HepG2 (cell line): ENCODE data around the gene SNX15. TPM values are rescaled to one million over a fixed set of nuclear protein-coding genes. Genes with fewer than 3 reads are reported as not detected.

Experiments used
- ARNT2 ChIP-seq: sonication (generic); formaldehyde crosslinking; IDR thresholded peaks from 2 replicates; pipeline ENCODE4 v1.8.0; 2022; ENCODE audit warnings: mild to moderate bottlenecking, low read depth, missing genetic modification reagents, moderate library complexity
- CENPX ChIP-seq: sonication (generic); formaldehyde crosslinking; IDR thresholded peaks from 2 replicates; pipeline ENCODE4 v1.9.0; 2021; ENCODE audit warnings: mild to moderate bottlenecking, missing genetic modification reagents, moderate library complexity
- FOSL2 ChIP-seq: sonication (generic); formaldehyde crosslinking; IDR thresholded peaks from 2 replicates; pipeline ENCODE4 v1.4.0; 2020; ENCODE audit warnings: missing genetic modification reagents
- GABPA ChIP-seq, 2 experiments: IDR thresholded peaks; 2 replicates each; pipeline ENCODE4 v1.6.1; 2011 to 2016; ENCODE audit warnings: low read depth in 2 of 2, low read length in 1 of 2, missing biosample characterization in 1 of 2, missing genetic modification characterization in 1 of 2
- GTF3A ChIP-seq: sonication (generic); formaldehyde crosslinking; conservative IDR thresholded peaks from 2 replicates; pipeline ENCODE4 v1.4.0; 2020; ENCODE audit warnings: mild to moderate bottlenecking, missing genetic modification reagents
- MBD4 ChIP-seq: IDR thresholded peaks from 2 replicates; pipeline ENCODE4 v1.6.1; 2012; ENCODE audit warnings: low read length, inconsistent platforms, borderline replicate concordance
- MLX ChIP-seq: IDR thresholded peaks from 2 replicates; pipeline ENCODE4 v1.6.1; 2016
- NAIF1 ChIP-seq: sonication (generic); formaldehyde crosslinking; IDR thresholded peaks from 2 replicates; pipeline ENCODE4 v1.5.0; 2020; ENCODE audit warnings: mild to moderate bottlenecking, missing genetic modification reagents, borderline replicate concordance
- NFRKB ChIP-seq: fragments of 450-650 bp; IDR thresholded peaks from 2 replicates; pipeline ENCODE4 v1.6.1; 2017
- PTBP1 ChIP-seq: fragments of 200-400 bp; formaldehyde crosslinking; IDR thresholded peaks from 2 replicates; pipeline ENCODE4 v1.6.1; 2018; ENCODE audit warnings: low read length, low read depth; ENCODE audit not compliant: poor library complexity, severe bottlenecking
- SALL1 ChIP-seq: sonication (generic); formaldehyde crosslinking; IDR thresholded peaks from 2 replicates; pipeline ENCODE4 v1.8.0; 2022; ENCODE audit warnings: mild to moderate bottlenecking, missing genetic modification reagents
- SIX4 ChIP-seq: sonication (generic); formaldehyde crosslinking; IDR thresholded peaks from 2 replicates; pipeline ENCODE4 v1.4.0; 2020; ENCODE audit warnings: missing genetic modification reagents
- SP140L ChIP-seq: sonication (generic); formaldehyde crosslinking; IDR thresholded peaks from 2 replicates; pipeline ENCODE4 v1.4.0; 2020; ENCODE audit warnings: missing genetic modification reagents, borderline replicate concordance
- TARDBP ChIP-seq: sonication (generic); formaldehyde crosslinking; IDR thresholded peaks from 2 replicates; pipeline ENCODE4 v1.8.0; 2022; ENCODE audit warnings: mild to moderate bottlenecking, missing genetic modification reagents
- ZBTB44 ChIP-seq: sonication (generic); formaldehyde crosslinking; IDR thresholded peaks from 2 replicates; pipeline ENCODE4 v1.4.0; 2020; ENCODE audit warnings: missing genetic modification reagents
- ZIK1 ChIP-seq: sonication (generic); formaldehyde crosslinking; IDR thresholded peaks from 2 replicates; pipeline ENCODE4 v1.5.0; 2020; ENCODE audit warnings: mild to moderate bottlenecking, low read depth, missing genetic modification reagents, borderline replicate concordance
- ZNF160 ChIP-seq: sonication (generic); formaldehyde crosslinking; IDR thresholded peaks from 2 replicates; pipeline ENCODE4 v1.8.0; 2022; ENCODE audit warnings: mild to moderate bottlenecking, inconsistent platforms, missing genetic modification reagents
- ZNF205 ChIP-seq: IDR thresholded peaks from 2 replicates; pipeline ENCODE4 v1.6.1; 2018; ENCODE audit warnings: missing biosample characterization, missing genetic modification reagents
- ZNF329 ChIP-seq: sonication (generic); formaldehyde crosslinking; IDR thresholded peaks from 2 replicates; pipeline ENCODE4 v1.9.0; 2021; ENCODE audit warnings: low read depth, mild to moderate bottlenecking, missing genetic modification reagents
- ZNF367 ChIP-seq: sonication (generic); formaldehyde crosslinking; IDR thresholded peaks from 2 replicates; pipeline ENCODE4 v1.4.0; 2020; ENCODE audit warnings: missing genetic modification reagents, borderline replicate concordance
- ZNF616 ChIP-seq: sonication (generic); formaldehyde crosslinking; IDR thresholded peaks from 2 replicates; pipeline ENCODE4 v1.5.0; 2020; ENCODE audit warnings: low read depth, mild to moderate bottlenecking, missing genetic modification reagents
- ZNF790 ChIP-seq: sonication (generic); formaldehyde crosslinking; IDR thresholded peaks from 2 replicates; pipeline ENCODE4 v1.8.0; 2022; ENCODE audit warnings: missing genetic modification reagents, mild to moderate bottlenecking, borderline replicate concordance
- ZNF83 ChIP-seq: sonication (generic); formaldehyde crosslinking; IDR thresholded peaks from 2 replicates; pipeline ENCODE4 v1.4.0; 2020; ENCODE audit warnings: missing genetic modification reagents, mild to moderate bottlenecking, borderline replicate concordance
- ZSCAN20 ChIP-seq: sonication (generic); formaldehyde crosslinking; IDR thresholded peaks from 2 replicates; pipeline ENCODE4 v1.4.0; 2020; ENCODE audit warnings: missing genetic modification reagents, mild to moderate bottlenecking, borderline replicate concordance
- polyA plus RNA-seq, 8 experiments: library from polyadenylated mRNA; depleted of rRNA in 3 of 8; stranded (reverse) in 7 of 8; unstranded in 1 of 8; fragments of >200 nt; fragmentation: Illumina TruSeq in 4 of 8; extraction: Trizol in 4 of 8; gene quantifications; 2 replicates each; pipeline versions ENCODE4 v1.2.1 to v1.2.3, GENCODE V29; 2011 to 2016; ENCODE audit warnings: low read depth in 4 of 8, missing spikeins in 1 of 8, mixed read lengths in 1 of 8; ENCODE audit not compliant: insufficient read depth in 1 of 8
- total RNA-seq, 5 experiments: library from RNA; depleted of rRNA; stranded (reverse); fragments of >200 nt; fragmentation: Illumina TruSeq; extraction: Trizol; gene quantifications; 2 replicates each; pipeline ENCODE4 v1.2.3, GENCODE V29; 2016; ENCODE audit warnings: low read depth in 1 of 5
- TF ChIP-seq, protein P1 (sequence below): sonication (generic); formaldehyde crosslinking; IDR thresholded peaks from 2 replicates; pipeline ENCODE4 v1.4.0; 2020; ENCODE audit warnings: missing genetic modification reagents
- TF ChIP-seq, protein P2 (sequence below): IDR thresholded peaks from 2 replicates; pipeline ENCODE4 v1.6.1; 2012; ENCODE audit warnings: inconsistent platforms

SNX15 gene
- total and polyA plus RNA-seq, 2 of the 13 experiments (the other 11 are each of a cell fraction or from before 2014, with no cell fraction given): 19.1 to 22.6 TPM

DNA sequence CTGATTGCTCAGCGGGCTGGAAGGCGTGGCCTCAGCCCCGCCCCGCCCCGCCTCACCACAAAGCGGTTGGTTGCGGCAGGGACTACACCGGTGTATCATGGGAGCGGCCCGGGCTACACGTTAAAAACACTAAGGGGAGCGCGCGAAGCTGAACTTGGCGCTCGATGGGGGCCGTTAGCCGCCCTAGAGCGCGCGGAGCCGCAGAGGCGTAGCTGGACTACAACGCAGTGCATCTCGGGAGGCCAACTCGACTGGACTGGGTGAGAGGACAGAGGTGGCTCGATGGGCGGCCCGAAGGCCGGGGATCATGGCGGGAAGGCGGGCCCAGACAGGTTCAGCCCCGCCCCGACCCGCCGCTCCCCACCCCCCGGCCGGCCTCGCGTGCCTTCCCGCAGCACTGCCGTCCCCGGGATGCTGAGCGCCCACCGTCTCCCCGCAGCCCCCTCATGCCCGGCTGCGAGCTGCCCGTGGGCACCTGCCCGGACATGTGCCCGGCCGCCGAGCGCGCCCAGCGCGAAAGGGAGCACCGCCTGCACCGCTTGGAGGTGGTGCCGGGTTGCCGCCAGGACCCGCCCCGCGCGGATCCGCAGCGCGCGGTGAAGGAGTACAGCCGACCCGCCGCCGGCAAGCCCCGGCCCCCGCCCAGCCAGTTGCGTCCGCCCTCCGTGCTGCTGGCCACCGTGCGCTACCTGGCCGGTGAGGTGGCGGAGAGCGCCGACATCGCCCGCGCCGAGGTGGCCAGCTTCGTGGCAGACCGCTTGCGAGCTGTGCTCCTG, 13.8 kb downstream of the SNX15 start, which contains the start of gene SAC3D1 (continued):
- TF ChIP-seq ZBTB44: 0 out of 2 replicates have a peak, but pooled peaks have one; percentile 27
- TF ChIP-seq MLX (CRISPR knock-in tag): no peak
- TF ChIP-seq ZNF367 (CRISPR knock-in tag): no peak; the same call in 1 of the 2 replicates
- TF ChIP-seq ZNF790 (CRISPR knock-in tag): no peak; the same call in 1 of the 2 replicates
- no peak for TF ChIP-seq GABPA (IDR thresholded peaks at IDR 0.05; ENCODE audit: low read depth, low read length)
- TF ChIP-seq GABPA (CRISPR knock-in tag; IDR thresholded peaks at IDR 0.05; ENCODE audit: low read depth): 0 out of 2 replicates have a peak, but pooled peaks have one; percentile 40
- no peak for TF ChIP-seq SIX4
- peak; percentile 53 for TF ChIP-seq PTBP1
- TF ChIP-seq ZNF616 (CRISPR knock-in tag): no peak; the same call in 1 of the 2 replicates
- peak; percentile 100 for TF ChIP-seq ZNF205 (CRISPR knock-in tag)
- TF ChIP-seq, protein P1, sequence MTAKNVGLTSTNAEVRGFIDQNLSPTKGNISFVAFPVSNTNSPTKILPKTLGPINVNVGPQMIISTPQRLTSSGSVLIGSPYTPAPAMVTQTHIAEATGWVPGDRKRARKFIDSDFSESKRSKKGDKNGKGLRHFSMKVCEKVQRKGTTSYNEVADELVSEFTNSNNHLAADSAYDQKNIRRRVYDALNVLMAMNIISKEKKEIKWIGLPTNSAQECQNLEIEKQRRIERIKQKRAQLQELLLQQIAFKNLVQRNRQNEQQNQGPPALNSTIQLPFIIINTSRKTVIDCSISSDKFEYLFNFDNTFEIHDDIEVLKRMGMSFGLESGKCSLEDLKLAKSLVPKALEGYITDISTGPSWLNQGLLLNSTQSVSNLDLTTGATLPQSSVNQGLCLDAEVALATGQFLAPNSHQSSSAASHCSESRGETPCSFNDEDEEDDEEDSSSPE: peak; percentile 98
- TF ChIP-seq CENPX (CRISPR knock-in tag): no peak
- no peak for TF ChIP-seq GTF3A (CRISPR knock-in tag)
- TF ChIP-seq SALL1: peak; percentile 30; the same call in 1 of the 2 replicates
- TF ChIP-seq NFRKB: no peak
- TF ChIP-seq TARDBP (CRISPR knock-in tag): peak; percentile 50; the same call in 1 of the 2 replicates
- TF ChIP-seq ARNT2 (CRISPR knock-in tag): peak; percentile 17; the same call in 1 of the 2 replicates
- TF ChIP-seq ZNF160 (CRISPR knock-in tag): no peak
- no peak for TF ChIP-seq MBD4
- TF ChIP-seq NAIF1 (CRISPR knock-in tag): no peak
- no peak for TF ChIP-seq SP140L (CRISPR knock-in tag)
- no peak for TF ChIP-seq ZNF83
- TF ChIP-seq, protein P2, sequence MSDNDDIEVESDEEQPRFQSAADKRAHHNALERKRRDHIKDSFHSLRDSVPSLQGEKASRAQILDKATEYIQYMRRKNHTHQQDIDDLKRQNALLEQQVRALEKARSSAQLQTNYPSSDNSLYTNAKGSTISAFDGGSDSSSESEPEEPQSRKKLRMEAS: peak; percentile 83
- peak; percentile 64; the same call in 1 of the 2 replicates for TF ChIP-seq ZIK1 (CRISPR knock-in tag)
- TF ChIP-seq FOSL2 (CRISPR knock-in tag): peak; percentile 42; the same call in 1 of the 2 replicates
- TF ChIP-seq ZSCAN20 (CRISPR knock-in tag): no peak
- 0 out of 2 replicates have a peak, but pooled peaks have one; percentile 59 for TF ChIP-seq ZNF329
